ENCODE data around the gene TXNRD2. TPM values are rescaled to one million over a fixed set of nuclear protein-coding genes. Genes with fewer than 3 reads are reported as not detected.

Gene TXNRD2
- polyA plus RNA-seq, 1 donor from 2014 or later: 4.1 TPM

DNA sequence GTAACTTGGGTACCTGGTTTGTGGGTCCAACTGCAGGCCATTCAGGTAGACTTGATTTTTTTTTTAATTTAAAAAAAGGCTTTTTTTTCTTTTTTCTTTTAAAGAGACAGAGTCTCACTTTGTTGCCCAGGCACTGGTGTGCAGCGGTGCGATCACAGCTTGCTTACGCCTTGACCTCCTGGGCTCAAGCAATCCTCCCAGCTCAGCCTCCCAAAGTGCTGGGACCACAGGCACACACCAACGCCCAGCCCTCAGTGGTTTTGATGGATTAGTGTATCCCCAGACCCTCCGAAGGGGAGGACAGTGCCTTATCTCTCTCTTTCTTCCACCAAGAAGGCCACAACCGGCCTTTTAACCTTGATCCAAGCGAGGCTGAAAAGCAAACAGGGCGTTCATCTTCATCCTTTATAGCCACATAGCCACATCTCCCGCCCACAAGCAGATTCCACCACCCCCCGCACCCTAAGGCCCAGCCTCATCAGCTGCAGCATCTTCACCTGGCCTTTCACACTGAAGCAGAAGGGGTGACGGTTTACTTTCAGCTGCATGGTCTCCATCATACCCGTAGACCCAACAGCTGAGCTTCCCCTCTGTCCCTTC is 17.6 kb downstream of the TXNRD2 start:
- H3K36me3 ChIP-seq (ENCODE audit: insufficient read depth, low read length): no peaks in the 10 kb centered on the region

DNA sequence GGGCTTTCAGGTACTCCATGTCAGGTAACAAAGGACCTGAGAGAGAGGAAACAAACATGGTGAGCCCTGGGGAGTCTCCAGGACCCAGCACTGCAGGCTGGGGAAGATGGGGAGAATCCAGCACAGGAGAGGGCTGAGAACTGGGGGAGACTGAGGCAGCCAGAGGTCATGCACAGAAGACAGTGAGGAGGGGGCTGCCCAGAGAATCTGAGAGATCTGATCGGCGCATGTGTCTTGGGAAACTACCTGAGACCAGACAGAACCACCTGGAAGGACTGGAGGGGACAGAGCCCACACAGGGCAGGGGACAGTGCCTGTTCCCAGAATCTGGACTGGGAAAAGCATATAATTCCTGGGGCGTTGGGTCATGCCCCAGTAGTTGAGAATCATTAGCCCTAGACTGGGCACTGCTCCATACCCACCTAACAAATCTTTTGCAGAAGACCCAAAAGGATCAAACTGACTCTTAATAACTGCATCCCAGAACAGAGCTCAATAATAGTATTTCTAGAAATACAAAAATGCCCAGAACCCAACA is 20.0 kb downstream of the TXNRD2 start:
- no peak overlapping the region for H3K27ac ChIP-seq (ENCODE audit: low read length)
- H3K79me2 ChIP-seq (replicated peaks; ENCODE audit: insufficient read depth, low read length): no peaks in the 10 kb centered on the region
- H4K20me1 ChIP-seq (ENCODE audit: insufficient read depth): no peaks in the 10 kb centered on the region
- H2AFZ ChIP-seq (ENCODE audit: low read depth, low read length): no peak overlapping the region
- no peaks in the 10 kb centered on the region for H3K9me3 ChIP-seq (ENCODE audit: low read length)
- no peaks in the 10 kb centered on the region for H3F3A ChIP-seq (ENCODE audit: insufficient read depth, low read length, poor library complexity, severe bottlenecking)
- no peak overlapping the region for H3K9ac ChIP-seq (ENCODE audit: low read length)
- no peak for TF ChIP-seq EZH2 (IDR thresholded peaks at IDR 0.05; ENCODE audit: borderline replicate concordance, insufficient read depth, low read length, poor library complexity, severe bottlenecking)
- TF ChIP-seq RAD21 (conservative IDR thresholded peaks at IDR 0.05): no peak
- no peak for TF ChIP-seq TAF1 (IDR thresholded peaks at IDR 0.05; ENCODE audit: low read depth)
- TF ChIP-seq POLR2AphosphoS5 (IDR thresholded peaks at IDR 0.05): no peak
- TF ChIP-seq MXI1 (conservative IDR thresholded peaks at IDR 0.05; ENCODE audit: poor library complexity, severe bottlenecking): no peak
- no peak for TF ChIP-seq SMC3 (conservative IDR thresholded peaks at IDR 0.05; ENCODE audit: poor library complexity)
- TF ChIP-seq, protein P1, sequence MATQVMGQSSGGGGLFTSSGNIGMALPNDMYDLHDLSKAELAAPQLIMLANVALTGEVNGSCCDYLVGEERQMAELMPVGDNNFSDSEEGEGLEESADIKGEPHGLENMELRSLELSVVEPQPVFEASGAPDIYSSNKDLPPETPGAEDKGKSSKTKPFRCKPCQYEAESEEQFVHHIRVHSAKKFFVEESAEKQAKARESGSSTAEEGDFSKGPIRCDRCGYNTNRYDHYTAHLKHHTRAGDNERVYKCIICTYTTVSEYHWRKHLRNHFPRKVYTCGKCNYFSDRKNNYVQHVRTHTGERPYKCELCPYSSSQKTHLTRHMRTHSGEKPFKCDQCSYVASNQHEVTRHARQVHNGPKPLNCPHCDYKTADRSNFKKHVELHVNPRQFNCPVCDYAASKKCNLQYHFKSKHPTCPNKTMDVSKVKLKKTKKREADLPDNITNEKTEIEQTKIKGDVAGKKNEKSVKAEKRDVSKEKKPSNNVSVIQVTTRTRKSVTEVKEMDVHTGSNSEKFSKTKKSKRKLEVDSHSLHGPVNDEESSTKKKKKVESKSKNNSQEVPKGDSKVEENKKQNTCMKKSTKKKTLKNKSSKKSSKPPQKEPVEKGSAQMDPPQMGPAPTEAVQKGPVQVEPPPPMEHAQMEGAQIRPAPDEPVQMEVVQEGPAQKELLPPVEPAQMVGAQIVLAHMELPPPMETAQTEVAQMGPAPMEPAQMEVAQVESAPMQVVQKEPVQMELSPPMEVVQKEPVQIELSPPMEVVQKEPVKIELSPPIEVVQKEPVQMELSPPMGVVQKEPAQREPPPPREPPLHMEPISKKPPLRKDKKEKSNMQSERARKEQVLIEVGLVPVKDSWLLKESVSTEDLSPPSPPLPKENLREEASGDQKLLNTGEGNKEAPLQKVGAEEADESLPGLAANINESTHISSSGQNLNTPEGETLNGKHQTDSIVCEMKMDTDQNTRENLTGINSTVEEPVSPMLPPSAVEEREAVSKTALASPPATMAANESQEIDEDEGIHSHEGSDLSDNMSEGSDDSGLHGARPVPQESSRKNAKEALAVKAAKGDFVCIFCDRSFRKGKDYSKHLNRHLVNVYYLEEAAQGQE (IDR thresholded peaks at IDR 0.05; ENCODE audit: borderline replicate concordance): no peak
- TF ChIP-seq, protein P2, sequence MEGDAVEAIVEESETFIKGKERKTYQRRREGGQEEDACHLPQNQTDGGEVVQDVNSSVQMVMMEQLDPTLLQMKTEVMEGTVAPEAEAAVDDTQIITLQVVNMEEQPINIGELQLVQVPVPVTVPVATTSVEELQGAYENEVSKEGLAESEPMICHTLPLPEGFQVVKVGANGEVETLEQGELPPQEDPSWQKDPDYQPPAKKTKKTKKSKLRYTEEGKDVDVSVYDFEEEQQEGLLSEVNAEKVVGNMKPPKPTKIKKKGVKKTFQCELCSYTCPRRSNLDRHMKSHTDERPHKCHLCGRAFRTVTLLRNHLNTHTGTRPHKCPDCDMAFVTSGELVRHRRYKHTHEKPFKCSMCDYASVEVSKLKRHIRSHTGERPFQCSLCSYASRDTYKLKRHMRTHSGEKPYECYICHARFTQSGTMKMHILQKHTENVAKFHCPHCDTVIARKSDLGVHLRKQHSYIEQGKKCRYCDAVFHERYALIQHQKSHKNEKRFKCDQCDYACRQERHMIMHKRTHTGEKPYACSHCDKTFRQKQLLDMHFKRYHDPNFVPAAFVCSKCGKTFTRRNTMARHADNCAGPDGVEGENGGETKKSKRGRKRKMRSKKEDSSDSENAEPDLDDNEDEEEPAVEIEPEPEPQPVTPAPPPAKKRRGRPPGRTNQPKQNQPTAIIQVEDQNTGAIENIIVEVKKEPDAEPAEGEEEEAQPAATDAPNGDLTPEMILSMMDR (IDR thresholded peaks at IDR 0.05; ENCODE audit: poor library complexity, severe bottlenecking): no peak
- no peak for TF ChIP-seq EP300 (conservative IDR thresholded peaks at IDR 0.05; ENCODE audit: poor library complexity, severe bottlenecking)
- H3K27me3 ChIP-seq (ENCODE audit: insufficient read depth, low read depth, low read length): no peaks in the 10 kb centered on the region
- no peak overlapping the region for H3K4me3 ChIP-seq (ENCODE audit: low read length)
- H3K9me2 ChIP-seq (ENCODE audit: insufficient read depth, low read length): no peaks in the 10 kb centered on the region
- H3K36me3 ChIP-seq (ENCODE audit: insufficient read depth, low read length): no peaks in the 10 kb centered on the region
- no peak overlapping the region for H3K4me2 ChIP-seq (ENCODE audit: low read length)

More for the DNA sequence above, 17.6 kb downstream of the TXNRD2 start:
- TF ChIP-seq, protein P2 (IDR thresholded peaks at IDR 0.05; ENCODE audit: poor library complexity, severe bottlenecking): no peak
- no peak for TF ChIP-seq MXI1 (conservative IDR thresholded peaks at IDR 0.05; ENCODE audit: poor library complexity, severe bottlenecking)
- TF ChIP-seq, protein P1 (IDR thresholded peaks at IDR 0.05; ENCODE audit: borderline replicate concordance): no peak
- TF ChIP-seq EP300 (conservative IDR thresholded peaks at IDR 0.05; ENCODE audit: poor library complexity, severe bottlenecking): no peak
- TF ChIP-seq POLR2AphosphoS5 (IDR thresholded peaks at IDR 0.05): no peak
- no peak for TF ChIP-seq EZH2 (IDR thresholded peaks at IDR 0.05; ENCODE audit: borderline replicate concordance, insufficient read depth, low read length, poor library complexity, severe bottlenecking)
- TF ChIP-seq SMC3 (conservative IDR thresholded peaks at IDR 0.05; ENCODE audit: poor library complexity): no peak
- TF ChIP-seq TAF1 (IDR thresholded peaks at IDR 0.05; ENCODE audit: low read depth): no peak
- TF ChIP-seq RAD21 (conservative IDR thresholded peaks at IDR 0.05): no peak
- Histone ChIP-seq H3K9me2 (ENCODE audit: insufficient read depth, low read length) (no peaks in the 10 kb centered on the region), H3K79me2 (replicated peaks; ENCODE audit: insufficient read depth, low read length) (no peaks in the 10 kb centered on the region), H3K4me2 (ENCODE audit: low read length) (no peak overlapping the region), H3K27me3 (ENCODE audit: insufficient read depth, low read depth, low read length) (no peaks in the 10 kb centered on the region), H3K27ac (ENCODE audit: low read length) (no peak overlapping the region), H3K9me3 (ENCODE audit: low read length) (no peaks in the 10 kb centered on the region), H4K20me1 (ENCODE audit: insufficient read depth) (no peaks in the 10 kb centered on the region), H3K4me3 (ENCODE audit: low read length) (no peak overlapping the region), H2AFZ (ENCODE audit: low read depth, low read length) (no peak overlapping the region), H3K9ac (ENCODE audit: low read length) (no peak overlapping the region), H3F3A (ENCODE audit: insufficient read depth, low read length, poor library complexity, severe bottlenecking) (no peaks in the 10 kb centered on the region)
